Neural progenitor cell (in vitro differentiated cells): Measurements from ENCODE around the gene COL23A1. TPM values are rescaled to one million over a fixed set of nuclear protein-coding genes. Genes with fewer than 3 reads are reported as not detected.

Source experiments
- DNase-seq: peaks from one replicate; pipeline ENCODE4 v3.0.0-alpha.2; 2016; ENCODE audit warnings: low spot score
- H2AFZ ChIP-seq: fragments of 200-600 bp; sonication (generic); replicated peaks from 2 replicates; pipeline ENCODE4 v1.6.1; 2016; ENCODE audit warnings: antibody characterized with exemption
- H3F3A ChIP-seq: fragments of 200-600 bp; sonication (generic); 2 replicates; pipeline ENCODE4 v1.6.1; 2016; ENCODE audit warnings: antibody characterized with exemption, low read depth
- H3K27ac ChIP-seq: fragments of 200-600 bp; sonication (generic); 2 replicates; pipeline ENCODE4 v1.5.1; 2016; ENCODE audit warnings: mild to moderate bottlenecking
- H3K27me3 ChIP-seq: fragments of 200-600 bp; sonication (generic); 2 replicates; pipeline ENCODE4 v1.6.1; 2016; ENCODE audit warnings: mild to moderate bottlenecking, moderate library complexity
- H3K36me3 ChIP-seq: fragments of 200-600 bp; sonication (generic); 2 replicates; pipeline ENCODE4 v1.5.1; 2016
- H3K4me1 ChIP-seq: fragments of 200-600 bp; sonication (generic); 2 replicates; pipeline ENCODE4 v1.6.1; 2016; ENCODE audit warnings: mixed run types
- H3K4me2 ChIP-seq: fragments of 200-600 bp; sonication (generic); 2 replicates; pipeline ENCODE4 v1.6.1; 2016
- H3K4me3 ChIP-seq: fragments of 200-600 bp; sonication (generic); 2 replicates; pipeline ENCODE4 v1.5.1; 2016
- H3K79me2 ChIP-seq: fragments of 200-600 bp; sonication (generic); 2 replicates; pipeline ENCODE4 v1.6.1; 2016; ENCODE audit warnings: low read depth
- H3K9ac ChIP-seq: fragments of 200-600 bp; sonication (generic); 2 replicates; pipeline ENCODE4 v1.6.1; 2016
- H3K9me3 ChIP-seq: fragments of 200-600 bp; sonication (generic); 2 replicates; pipeline ENCODE4 v1.5.1; 2016; ENCODE audit warnings: low read depth
- H4K20me1 ChIP-seq: fragments of 200-600 bp; sonication (generic); 2 replicates; pipeline ENCODE4 v1.6.1; 2016; ENCODE audit warnings: low read depth
- H3K27ac Mint-ChIP-seq: 3 replicates; pipeline ENCODE4 v1.8.0; 2021; ENCODE audit warnings: mixed read lengths
- H3K27me3 Mint-ChIP-seq: 2 replicates; pipeline ENCODE4 v1.8.0; 2022; ENCODE audit warnings: low read depth, mild to moderate bottlenecking, inconsistent platforms, moderate library complexity, mixed read lengths; ENCODE audit not compliant: insufficient read depth
- H3K36me3 Mint-ChIP-seq: 3 replicates; pipeline ENCODE4 v1.8.0; 2021; ENCODE audit warnings: mixed read lengths
- H3K4me1 Mint-ChIP-seq: 3 replicates; pipeline ENCODE4 v1.8.0; 2021; ENCODE audit warnings: mixed read lengths
- H3K4me3 Mint-ChIP-seq: 3 replicates; pipeline ENCODE4 v1.8.0; 2021; ENCODE audit warnings: mild to moderate bottlenecking, moderate library complexity, mixed read lengths
- H3K9me3 Mint-ChIP-seq: 3 replicates; pipeline ENCODE4 v1.8.0; 2020; ENCODE audit warnings: mixed read lengths
- EZH2 ChIP-seq: fragments of 200-600 bp; sonication (generic); IDR thresholded peaks from 2 replicates; pipeline ENCODE4 v1.6.1; 2017; ENCODE audit warnings: antibody characterized with exemption, mild to moderate bottlenecking, moderate library complexity
- EZH2phosphoT487 ChIP-seq: fragments of 200-600 bp; sonication (generic); IDR thresholded peaks from 2 replicates; pipeline ENCODE4 v1.6.1; 2017; ENCODE audit warnings: antibody characterized with exemption
- total RNA-seq: library from RNA; depleted of rRNA; stranded (reverse); fragments of >200 nt; gene quantifications from 2 replicates; pipeline ENCODE4 v1.2.3, GENCODE V29; 2015; ENCODE audit warnings: low replicate concordance
- TF ChIP-seq, protein P1 (sequence below): fragments of 200-600 bp; sonication (generic); IDR thresholded peaks from 2 replicates; pipeline ENCODE4 v1.5.1; 2017; ENCODE audit warnings: antibody characterized with exemption, mild to moderate bottlenecking

Gene COL23A1
- total RNA-seq, 1 donor from 2014 or later = not detected

DNA sequence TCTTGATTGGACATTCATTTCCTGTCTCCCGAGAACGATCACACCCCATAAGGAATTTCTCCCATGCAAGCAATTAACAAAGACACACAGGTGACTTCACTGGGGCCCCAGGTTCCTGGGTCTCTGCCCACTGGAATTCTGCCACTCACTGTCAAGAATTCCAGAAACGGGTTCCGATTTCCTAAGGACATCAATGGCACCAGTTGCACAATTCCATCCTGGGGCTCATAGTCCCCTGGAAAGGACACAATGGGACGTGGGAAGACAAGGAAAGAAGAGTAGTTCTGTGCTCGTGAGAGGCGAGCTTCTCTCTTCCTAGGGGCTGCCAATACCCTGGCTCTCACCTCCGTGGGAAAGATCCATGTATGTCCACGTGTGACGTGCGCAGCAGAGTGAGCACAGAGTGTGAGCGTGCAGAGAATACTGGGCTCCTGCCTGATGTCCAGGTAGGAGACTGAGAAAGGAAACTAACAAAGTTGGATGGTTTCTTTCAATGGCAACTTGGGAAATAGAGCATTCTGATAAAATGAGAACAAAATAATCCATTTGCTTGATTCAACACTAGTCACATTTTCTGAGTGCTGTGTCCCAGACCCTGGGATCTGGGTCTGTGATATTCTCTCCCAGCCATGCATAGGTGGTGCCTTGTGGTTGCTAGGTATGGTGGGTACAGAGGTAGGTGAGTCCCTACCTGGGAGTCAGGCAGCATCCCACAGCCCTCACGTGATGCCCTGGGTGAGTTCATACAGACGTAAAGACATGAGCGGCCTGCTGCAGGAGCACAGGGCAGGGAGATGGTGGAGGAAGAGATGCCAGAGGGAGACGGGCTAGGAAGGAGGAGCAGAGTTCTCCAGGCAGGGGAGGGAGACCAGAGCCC lies 159.8 kb downstream of the COL23A1 start:
- DNase-seq = no peak
- H3K9ac ChIP-seq = no peak overlapping the region
- peaks cover 5% of the 10 kb centered on the region for H3K36me3 Mint-ChIP-seq
- no peak overlapping the region for H3K4me2 ChIP-seq
- H3K27ac Mint-ChIP-seq = peak overlapping the region; percentile 93
- no peak for TF ChIP-seq EZH2phosphoT487
- no peak for TF ChIP-seq EZH2
- TF ChIP-seq, protein P1, sequence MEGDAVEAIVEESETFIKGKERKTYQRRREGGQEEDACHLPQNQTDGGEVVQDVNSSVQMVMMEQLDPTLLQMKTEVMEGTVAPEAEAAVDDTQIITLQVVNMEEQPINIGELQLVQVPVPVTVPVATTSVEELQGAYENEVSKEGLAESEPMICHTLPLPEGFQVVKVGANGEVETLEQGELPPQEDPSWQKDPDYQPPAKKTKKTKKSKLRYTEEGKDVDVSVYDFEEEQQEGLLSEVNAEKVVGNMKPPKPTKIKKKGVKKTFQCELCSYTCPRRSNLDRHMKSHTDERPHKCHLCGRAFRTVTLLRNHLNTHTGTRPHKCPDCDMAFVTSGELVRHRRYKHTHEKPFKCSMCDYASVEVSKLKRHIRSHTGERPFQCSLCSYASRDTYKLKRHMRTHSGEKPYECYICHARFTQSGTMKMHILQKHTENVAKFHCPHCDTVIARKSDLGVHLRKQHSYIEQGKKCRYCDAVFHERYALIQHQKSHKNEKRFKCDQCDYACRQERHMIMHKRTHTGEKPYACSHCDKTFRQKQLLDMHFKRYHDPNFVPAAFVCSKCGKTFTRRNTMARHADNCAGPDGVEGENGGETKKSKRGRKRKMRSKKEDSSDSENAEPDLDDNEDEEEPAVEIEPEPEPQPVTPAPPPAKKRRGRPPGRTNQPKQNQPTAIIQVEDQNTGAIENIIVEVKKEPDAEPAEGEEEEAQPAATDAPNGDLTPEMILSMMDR = no peak
- no peaks in the 10 kb centered on the region for H3K27me3 ChIP-seq
- H3K4me3 Mint-ChIP-seq = peak overlapping the region; percentile 43
- no peak overlapping the region for H3K4me3 ChIP-seq
- peaks cover 26% of the 10 kb centered on the region for H3K4me1 ChIP-seq
- H3K27me3 Mint-ChIP-seq = no peaks in the 10 kb centered on the region
- no peaks in the 10 kb centered on the region for H3K79me2 ChIP-seq
- no peak overlapping the region for H3K27ac ChIP-seq
- H3K9me3 ChIP-seq = no peaks in the 10 kb centered on the region
- H3K9me3 Mint-ChIP-seq = peaks cover 8% of the 10 kb centered on the region
- H2AFZ ChIP-seq = no peak overlapping the region
- no peaks in the 10 kb centered on the region for H3K36me3 ChIP-seq
- no peaks in the 10 kb centered on the region for H3F3A ChIP-seq
- peaks cover 77% of the 10 kb centered on the region for H3K4me1 Mint-ChIP-seq
- no peaks in the 10 kb centered on the region for H4K20me1 ChIP-seq

DNA sequence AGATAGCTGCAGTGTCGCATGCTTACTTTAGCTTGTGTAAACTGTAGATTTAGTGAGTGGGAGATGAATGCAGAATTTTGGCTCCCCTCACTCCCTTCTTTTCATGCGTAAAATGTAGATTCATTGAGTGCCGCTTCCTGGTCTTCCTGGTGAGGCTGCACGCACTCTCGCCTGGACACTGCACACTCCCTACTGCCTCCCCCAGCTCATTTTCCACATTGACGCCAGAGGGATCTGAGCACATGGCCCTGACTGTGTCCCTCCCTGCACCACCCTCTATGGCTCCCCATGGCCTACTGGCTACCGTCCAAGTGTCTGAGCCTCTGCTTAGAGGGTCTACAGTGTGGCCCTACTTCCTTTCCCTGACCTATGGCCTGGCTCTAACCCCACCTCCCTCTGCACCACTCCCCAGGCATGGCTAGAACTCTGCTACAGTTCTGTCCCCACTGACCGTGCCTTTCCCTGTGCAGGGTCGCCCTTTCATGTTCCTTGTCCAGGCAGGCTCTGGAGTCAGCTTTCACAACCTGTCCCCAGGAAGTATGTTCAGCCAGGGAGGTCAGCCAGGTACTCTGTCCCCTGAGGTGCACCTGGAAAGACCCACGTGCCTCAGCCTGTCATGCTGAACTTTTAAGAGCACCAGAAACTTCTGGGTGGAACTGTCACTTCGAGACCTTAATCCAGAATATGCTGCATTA lies 160.6 kb downstream of the COL23A1 start:
- TF ChIP-seq EZH2 (no peak), EZH2phosphoT487 (no peak)
- TF ChIP-seq, protein P1 = no peak
- Histone ChIP-seq H3K36me3 (no peaks in the 10 kb centered on the region), H3K9me3 (no peaks in the 10 kb centered on the region), H3K27me3 (no peaks in the 10 kb centered on the region), H3K4me2 (no peak overlapping the region), H2AFZ (no peak overlapping the region), H3K4me3 (no peak overlapping the region), H4K20me1 (no peaks in the 10 kb centered on the region), H3F3A (no peaks in the 10 kb centered on the region), H3K79me2 (no peaks in the 10 kb centered on the region), H3K27ac (no peak overlapping the region), H3K4me1 (peaks cover 18% of the 10 kb centered on the region), H3K9ac (no peak overlapping the region)
- Mint-ChIP-seq H3K36me3 (peaks cover 5% of the 10 kb centered on the region), H3K27me3 (no peaks in the 10 kb centered on the region), H3K9me3 (peaks cover 8% of the 10 kb centered on the region), H3K4me3 (peak overlapping the region; percentile 44), H3K27ac (peak overlapping the region; percentile 93), H3K4me1 (peaks cover 74% of the 10 kb centered on the region)
- DNase-seq = no peak

DNA sequence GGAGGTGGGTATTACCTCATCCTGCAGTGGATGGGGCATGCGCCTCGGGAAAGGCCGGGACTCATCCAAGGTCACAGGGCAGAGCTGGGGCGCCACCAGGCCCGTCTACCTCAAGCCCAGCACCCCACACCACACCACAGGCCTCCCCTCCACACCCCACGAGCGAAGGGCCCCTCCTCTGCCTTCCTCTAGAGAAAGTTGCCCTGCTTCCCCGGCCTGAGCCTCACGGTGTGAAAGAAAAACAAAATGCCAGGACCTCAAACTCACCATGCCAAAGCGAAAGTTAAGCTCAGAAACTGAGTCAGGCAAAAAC lies 161.1 kb downstream of the COL23A1 start:
- Mint-ChIP-seq H3K27ac (peak overlapping the region; percentile 93), H3K27me3 (no peaks in the 10 kb centered on the region), H3K36me3 (peaks cover 5% of the 10 kb centered on the region), H3K4me1 (peaks cover 74% of the 10 kb centered on the region), H3K9me3 (peaks cover 8% of the 10 kb centered on the region), H3K4me3 (no peak overlapping the region)
- no peak overlapping the region for H3K27ac ChIP-seq
- no peak overlapping the region for H3K4me2 ChIP-seq
- H3K27me3 ChIP-seq = no peaks in the 10 kb centered on the region
- no peak overlapping the region for H3K4me3 ChIP-seq
- no peaks in the 10 kb centered on the region for H3F3A ChIP-seq
- H3K79me2 ChIP-seq = no peaks in the 10 kb centered on the region
- DNase-seq = no peak
- no peak overlapping the region for H2AFZ ChIP-seq
- TF ChIP-seq EZH2phosphoT487 = no peak
- TF ChIP-seq, protein P1 = no peak
- TF ChIP-seq EZH2 = no peak
- peaks cover 17% of the 10 kb centered on the region for H3K4me1 ChIP-seq
- H3K9ac ChIP-seq = no peak overlapping the region
- H3K9me3 ChIP-seq = no peaks in the 10 kb centered on the region
- no peaks in the 10 kb centered on the region for H3K36me3 ChIP-seq
- H4K20me1 ChIP-seq = no peaks in the 10 kb centered on the region
